ENCODE data around the gene MFSD6.

The MFSD6 gene

DNA sequence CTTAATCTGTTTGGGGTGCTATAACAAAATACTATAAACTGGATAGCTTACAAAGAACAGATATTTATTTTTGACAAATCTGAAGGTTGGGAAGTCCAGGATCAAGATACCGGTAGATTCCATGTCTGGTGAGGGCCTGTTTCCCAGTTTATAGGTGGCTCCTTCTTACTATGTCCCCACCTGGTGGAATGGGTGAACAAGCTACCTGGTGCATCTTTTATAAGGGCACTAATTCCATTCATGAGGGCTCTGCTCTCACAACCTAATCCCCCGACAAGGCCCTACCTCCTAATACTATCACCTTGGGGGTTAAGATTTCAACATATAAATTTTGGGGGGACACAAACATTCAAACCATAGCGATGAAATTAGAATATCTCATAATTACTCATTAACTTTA is 142.0 kb downstream of the MFSD6 start:
- no peak for DNase-seq (ENCODE audit: low spot score)
- in situ Hi-C loops (cut with MboI; ENCODE audit: low pct_unique_long_range_greater_than_20kb, low sequenced_read_pairs, unreplicated experiment), result no loop called here
- TF ChIP-seq, protein P1, sequence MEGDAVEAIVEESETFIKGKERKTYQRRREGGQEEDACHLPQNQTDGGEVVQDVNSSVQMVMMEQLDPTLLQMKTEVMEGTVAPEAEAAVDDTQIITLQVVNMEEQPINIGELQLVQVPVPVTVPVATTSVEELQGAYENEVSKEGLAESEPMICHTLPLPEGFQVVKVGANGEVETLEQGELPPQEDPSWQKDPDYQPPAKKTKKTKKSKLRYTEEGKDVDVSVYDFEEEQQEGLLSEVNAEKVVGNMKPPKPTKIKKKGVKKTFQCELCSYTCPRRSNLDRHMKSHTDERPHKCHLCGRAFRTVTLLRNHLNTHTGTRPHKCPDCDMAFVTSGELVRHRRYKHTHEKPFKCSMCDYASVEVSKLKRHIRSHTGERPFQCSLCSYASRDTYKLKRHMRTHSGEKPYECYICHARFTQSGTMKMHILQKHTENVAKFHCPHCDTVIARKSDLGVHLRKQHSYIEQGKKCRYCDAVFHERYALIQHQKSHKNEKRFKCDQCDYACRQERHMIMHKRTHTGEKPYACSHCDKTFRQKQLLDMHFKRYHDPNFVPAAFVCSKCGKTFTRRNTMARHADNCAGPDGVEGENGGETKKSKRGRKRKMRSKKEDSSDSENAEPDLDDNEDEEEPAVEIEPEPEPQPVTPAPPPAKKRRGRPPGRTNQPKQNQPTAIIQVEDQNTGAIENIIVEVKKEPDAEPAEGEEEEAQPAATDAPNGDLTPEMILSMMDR (IDR thresholded peaks at IDR 0.05; ENCODE audit: extremely low read depth, insufficient read depth, missing control alignments), result no peak
